HEK293 (cell line): ENCODE data around the gene PUM2.
A peak's percentile ranks its signal among the peaks of the same experiment; 100 is the strongest.

ENCODE experiments used
- GLI4 ChIP-seq: fragments of 450-650 bp; formaldehyde crosslinking; IDR thresholded peaks from 2 replicates; pipeline ENCODE4 v1.5.1; 2016; ENCODE audit warnings: missing biosample characterization, missing genetic modification characterization
- GLIS1 ChIP-seq: fragments of 450-650 bp; formaldehyde crosslinking; IDR thresholded peaks from 2 replicates; pipeline ENCODE4 v1.5.1; 2016; ENCODE audit warnings: missing biosample characterization, missing genetic modification characterization
- INSM2 ChIP-seq: fragments of 450-650 bp; formaldehyde crosslinking; IDR thresholded peaks from 2 replicates; pipeline ENCODE4 v1.5.1; 2016; ENCODE audit warnings: missing biosample characterization, missing genetic modification characterization
- KLF1 ChIP-seq: fragments of 450-650 bp; formaldehyde crosslinking; IDR thresholded peaks from 2 replicates; pipeline ENCODE4 v1.5.1; 2016; ENCODE audit warnings: missing biosample characterization, missing genetic modification characterization
- PBX3 ChIP-seq: sonication (generic); formaldehyde crosslinking; IDR thresholded peaks from 2 replicates; pipeline ENCODE4 v1.8.1; 2022; ENCODE audit warnings: mild to moderate bottlenecking, moderate library complexity, missing genetic modification reagents
- PRDM10 ChIP-seq: fragments of 450-650 bp; formaldehyde crosslinking; IDR thresholded peaks from 2 replicates; pipeline ENCODE4 v1.5.1; 2016; ENCODE audit warnings: missing biosample characterization, missing genetic modification characterization
- SP7 ChIP-seq: fragments of 450-650 bp; formaldehyde crosslinking; IDR thresholded peaks from 2 replicates; pipeline ENCODE4 v1.5.1; 2016; ENCODE audit warnings: missing biosample characterization, missing genetic modification characterization
- YY2 ChIP-seq: fragments of 450-650 bp; formaldehyde crosslinking; IDR thresholded peaks from 2 replicates; pipeline ENCODE4 v1.5.1; 2016; ENCODE audit warnings: missing biosample characterization, missing genetic modification characterization
- ZBTB6 ChIP-seq: fragments of 450-650 bp; formaldehyde crosslinking; IDR thresholded peaks from 2 replicates; pipeline ENCODE4 v1.5.1; 2017; ENCODE audit warnings: missing biosample characterization, missing genetic modification characterization
- ZBTB7A ChIP-seq: fragments of 450-650 bp; formaldehyde crosslinking; IDR thresholded peaks from 2 replicates; pipeline ENCODE4 v1.5.1; 2016; ENCODE audit warnings: low read depth, missing biosample characterization, missing genetic modification characterization
- ZFP3 ChIP-seq: fragments of 450-650 bp; formaldehyde crosslinking; IDR thresholded peaks from 2 replicates; pipeline ENCODE4 v1.5.1; 2016; ENCODE audit warnings: low read depth, missing biosample characterization, missing genetic modification characterization
- ZFP69B ChIP-seq: fragments of 450-650 bp; formaldehyde crosslinking; IDR thresholded peaks from 2 replicates; pipeline ENCODE4 v1.5.1; 2016; ENCODE audit warnings: missing biosample characterization, missing genetic modification characterization
- ZIC2 ChIP-seq: fragments of 450-650 bp; formaldehyde crosslinking; IDR thresholded peaks from 2 replicates; pipeline ENCODE4 v1.5.1; 2016; ENCODE audit warnings: missing biosample characterization, missing genetic modification characterization
- ZNF18 ChIP-seq: fragments of 450-650 bp; formaldehyde crosslinking; IDR thresholded peaks from 2 replicates; pipeline ENCODE4 v1.5.1; 2016; ENCODE audit warnings: missing biosample characterization, missing genetic modification characterization
- ZNF280D ChIP-seq: fragments of 450-650 bp; formaldehyde crosslinking; IDR thresholded peaks from 2 replicates; pipeline ENCODE4 v1.5.1; 2016; ENCODE audit warnings: missing biosample characterization, missing genetic modification characterization
- ZNF292 ChIP-seq: fragments of 450-650 bp; formaldehyde crosslinking; IDR thresholded peaks from 2 replicates; pipeline ENCODE4 v1.5.1; 2016; ENCODE audit warnings: low read depth, missing biosample characterization, missing genetic modification characterization, borderline replicate concordance
- ZNF350 ChIP-seq: fragments of 450-650 bp; formaldehyde crosslinking; IDR thresholded peaks from 2 replicates; pipeline ENCODE4 v1.5.0; 2017; ENCODE audit warnings: missing biosample characterization, mild to moderate bottlenecking, missing genetic modification characterization
- ZNF391 ChIP-seq: fragments of 450-650 bp; formaldehyde crosslinking; IDR thresholded peaks from 2 replicates; pipeline ENCODE4 v1.5.1; 2016; ENCODE audit warnings: low read depth, missing biosample characterization, missing genetic modification characterization, borderline replicate concordance
- ZNF514 ChIP-seq: fragments of 450-650 bp; formaldehyde crosslinking; IDR thresholded peaks from 2 replicates; pipeline ENCODE4 v1.5.1; 2016; ENCODE audit warnings: missing biosample characterization, missing genetic modification characterization
- ZNF530 ChIP-seq: fragments of 450-650 bp; formaldehyde crosslinking; IDR thresholded peaks from 2 replicates; pipeline ENCODE4 v1.5.1; 2016; ENCODE audit warnings: low read depth, missing biosample characterization, missing genetic modification characterization
- ZNF621 ChIP-seq: fragments of 450-650 bp; formaldehyde crosslinking; IDR thresholded peaks from 2 replicates; pipeline ENCODE4 v1.5.1; 2017; ENCODE audit warnings: missing biosample characterization, missing genetic modification characterization
- ZNF623 ChIP-seq: fragments of 450-650 bp; formaldehyde crosslinking; IDR thresholded peaks from 2 replicates; pipeline ENCODE4 v1.5.1; 2016; ENCODE audit warnings: missing biosample characterization, missing genetic modification characterization
- ZNF747 ChIP-seq: fragments of 450-650 bp; formaldehyde crosslinking; IDR thresholded peaks from 2 replicates; pipeline ENCODE4 v1.5.1; 2016; ENCODE audit warnings: missing biosample characterization, missing genetic modification characterization
- ZSCAN5A ChIP-seq: fragments of 450-650 bp; formaldehyde crosslinking; IDR thresholded peaks from 2 replicates; pipeline ENCODE4 v1.5.1; 2016; ENCODE audit warnings: missing biosample characterization, missing genetic modification characterization

Gene PUM2

GRCh38 chr2:20225294-20226151 is 125.1 kb downstream of the PUM2 start (continued):
- TF ChIP-seq ZNF292 (tag by site-specific recombination) (no peak), ZNF514 (tag by site-specific recombination) (no peak), ZFP3 (tag by site-specific recombination) (no peak), ZNF350 (tag by site-specific recombination) (no peak), KLF1 (tag by site-specific recombination) (peak; percentile 54), ZSCAN5A (tag by site-specific recombination) (no peak), ZBTB7A (no peak), YY2 (tag by site-specific recombination) (no peak), ZNF18 (no peak), ZNF280D (tag by site-specific recombination) (no peak), PBX3 (CRISPR knock-in tag) (peak; percentile 69; the same call in 1 of the 2 replicates), ZNF621 (tag by site-specific recombination) (no peak), SP7 (tag by site-specific recombination) (peak; percentile 31; the same call in 1 of the 2 replicates), ZNF747 (no peak), GLI4 (tag by site-specific recombination) (no peak), ZIC2 (tag by site-specific recombination) (peak; percentile 56), ZBTB6 (tag by site-specific recombination) (no peak), ZNF530 (no peak), INSM2 (tag by site-specific recombination) (no peak), ZNF391 (no peak), GLIS1 (tag by site-specific recombination) (peak; percentile 82), PRDM10 (tag by site-specific recombination) (no peak), ZNF623 (no peak), ZFP69B (tag by site-specific recombination) (0 out of 2 replicates have a peak, but pooled peaks have one; percentile 31)
